HL-60/S4 treated with retinoic acid at 250 ng/mL for 4 days and 3 days (cell line): ENCODE data around the gene RNGTT.
"Not testable (repeated sequence)": the region's sequence is repeated elsewhere in the genome, so short reads cannot be mapped to it uniquely, and the experiment has no call there.

Source experiments
- in situ Hi-C: fragments of 300-500 bp; cut with MboI; formaldehyde crosslinking; loops from 2 replicates; pipeline ENCODE4 v1.7.0; 2022; ENCODE audit warnings: low sequenced_read_pairs

The RNGTT gene

GRCh38 chr6:88914895-88915598, 48.4 kb downstream of the RNGTT start:
- in situ Hi-C loops = no loop called here

- in situ Hi-C loops = no loop called here
Measured at GRCh38 chr6:88914180-88914579, 49.2 kb downstream of the RNGTT start.

- in situ Hi-C loops = no loop called here
Measured at GRCh38 chr6:88913471-88913870, 49.9 kb downstream of the RNGTT start.

GRCh38 chr6:88910922-88911778, 52.3 kb downstream of the RNGTT start:
- in situ Hi-C loops = no loop called here

GRCh38 chr6:88908598-88909548, 54.5 kb downstream of the RNGTT start:
- in situ Hi-C loops = no loop called here

GRCh38 chr6:88907148-88907547, 56.3 kb downstream of the RNGTT start:
- in situ Hi-C loops = not testable (repeated sequence)

- in situ Hi-C loops = no loop called here
Measured at GRCh38 chr6:88899569-88900316, 63.7 kb downstream of the RNGTT start.

- in situ Hi-C loops = no loop called here
Measured at GRCh38 chr6:88895911-88896310, 67.5 kb downstream of the RNGTT start.

GRCh38 chr6:88890860-88891845, 72.3 kb downstream of the RNGTT start:
- in situ Hi-C loops = no loop called here

- in situ Hi-C loops = no loop called here
Measured at GRCh38 chr6:88890394-88890793, 73.0 kb downstream of the RNGTT start.

GRCh38 chr6:88884361-88884760, 79.1 kb downstream of the RNGTT start:
- in situ Hi-C loops = no loop called here

- in situ Hi-C loops = no loop called here
Measured at GRCh38 chr6:88882536-88882935, 80.9 kb downstream of the RNGTT start.

- in situ Hi-C loops = no loop called here
Measured at GRCh38 chr6:88881451-88881850, 82.0 kb downstream of the RNGTT start.

GRCh38 chr6:88880021-88880420, 83.4 kb downstream of the RNGTT start:
- in situ Hi-C loops = no loop called here

- in situ Hi-C loops = no loop called here
Measured at GRCh38 chr6:88877893-88878292, 85.5 kb downstream of the RNGTT start.

- in situ Hi-C loops = no loop called here
Measured at GRCh38 chr6:88872962-88873361, 90.5 kb downstream of the RNGTT start.

GRCh38 chr6:88871498-88871897, 91.9 kb downstream of the RNGTT start:
- in situ Hi-C loops = no loop called here

GRCh38 chr6:88870717-88871330, 92.6 kb downstream of the RNGTT start:
- in situ Hi-C loops = no loop called here
